D721Med (cell line): ENCODE measurements around the gene C20orf141.

Source experiments
- DNase-seq: peaks from one replicate; pipeline ENCODE4 v3.0.0; 2011; ENCODE audit warnings: low spot score; ENCODE audit not compliant: insufficient read length
- FAIRE-seq: peaks from 2 replicates; lab custom pipeline; 2011; peaks lifted over from hg19 to GRCh38; lab: Jason Lieb, UNC
- CTCF ChIP-seq: IDR thresholded peaks from 2 replicates; pipeline ENCODE4 v1.5.1; 2012; ENCODE audit warnings: mild to moderate bottlenecking, control low read depth; ENCODE audit not compliant: insufficient read depth; ENCODE audit errors: missing control alignments

C20orf141 gene

GRCh38 chr20:2864626-2865025, 49.8 kb downstream of the C20orf141 start:
- FAIRE-seq (no peak), DNase-seq (no peak)
- TF ChIP-seq CTCF: no peak

GRCh38 chr20:2865101-2865500, 50.3 kb downstream of the C20orf141 start:
- FAIRE-seq: no peak
- no peak for TF ChIP-seq CTCF
- no peak for DNase-seq
